Liver (tissue), 9 donors: ENCODE measurements around the gene HGFAC. TPM values are rescaled to one million over a fixed set of nuclear protein-coding genes. Genes with fewer than 3 reads are reported as not detected.

Experiments used
- DNase-seq: peaks from one replicate; pipeline ENCODE4 v3.0.0-alpha.2; 2017; ENCODE audit warnings: low spot score
- H3K27ac ChIP-seq, 2 donors: one replicate each; pipeline ENCODE4 v1.7.0; 2013; ENCODE audit warnings: inconsistent platforms in 2 of 2, low read length in 2 of 2, control low read depth in 1 of 2, low read depth in 1 of 2, mild to moderate bottlenecking in 1 of 2
- H3K27me3 ChIP-seq, 4 donors: one replicate each; pipeline versions ENCODE4 v1.6.1 to v1.7.0; 2013; ENCODE audit warnings: low read length in 3 of 4, inconsistent platforms in 1 of 4, mild to moderate bottlenecking in 1 of 4, moderate library complexity in 1 of 4; ENCODE audit not compliant: control insufficient read depth in 4 of 4, insufficient read depth in 4 of 4
- H3K36me3 ChIP-seq, 4 donors: one replicate each; pipeline versions ENCODE4 v1.6.1 to v1.7.0; 2013; ENCODE audit warnings: low read length in 3 of 4, mild to moderate bottlenecking in 3 of 4, low read depth in 1 of 4, moderate library complexity in 1 of 4; ENCODE audit not compliant: control insufficient read depth in 4 of 4, insufficient read depth in 3 of 4
- H3K4me1 ChIP-seq, 4 donors: one replicate each; pipeline versions ENCODE4 v1.6.1 to v1.7.0; 2013; ENCODE audit warnings: low read length in 3 of 4, mild to moderate bottlenecking in 3 of 4, moderate library complexity in 1 of 4; ENCODE audit not compliant: control insufficient read depth in 4 of 4, insufficient read depth in 4 of 4
- H3K4me3 ChIP-seq, 3 donors: one replicate each; pipeline versions ENCODE4 v1.6.1 to v1.7.0; 2013; ENCODE audit warnings: low read length in 3 of 3, control low read depth in 1 of 3, low read depth in 1 of 3, mild to moderate bottlenecking in 1 of 3
- H3K9ac ChIP-seq, 2 donors: one replicate each; pipeline ENCODE4 v1.7.0; 2013; ENCODE audit warnings: low read length in 2 of 2, mild to moderate bottlenecking in 2 of 2, moderate library complexity in 2 of 2, control low read depth in 1 of 2, low read depth in 1 of 2
- H3K9me3 ChIP-seq, 4 donors: one replicate each; pipeline versions ENCODE4 v1.6.1 to v1.7.0; 2013; ENCODE audit warnings: low read length in 3 of 4; ENCODE audit not compliant: control insufficient read depth in 4 of 4
- CTCF ChIP-seq: fragments of 150-350 bp; IDR thresholded peaks from 2 replicates; pipeline ENCODE4 v1.5.1; 2017; ENCODE audit warnings: improper control_type of control experiment, low read depth, low read length; ENCODE audit not compliant: missing input control
- FOXA1 ChIP-seq: IDR thresholded peaks from 2 replicates; pipeline ENCODE4 v1.6.1; 2016; ENCODE audit warnings: antibody characterized with exemption
- GABPA ChIP-seq, 2 donors: IDR thresholded peaks in 1 of 2; conservative IDR thresholded peaks in 1 of 2; 2 replicates each; pipeline ENCODE4 v1.6.1; 2016; ENCODE audit warnings: antibody characterized with exemption in 2 of 2, mild to moderate bottlenecking in 1 of 2, moderate library complexity in 1 of 2
- HNF4G ChIP-seq: IDR thresholded peaks from 2 replicates; pipeline ENCODE4 v1.6.1; 2016; ENCODE audit warnings: antibody characterized with exemption
- NR2F2 ChIP-seq: IDR thresholded peaks from 2 replicates; pipeline ENCODE4 v1.6.1; 2016; ENCODE audit warnings: antibody characterized with exemption
- RXRA ChIP-seq, 2 donors: IDR thresholded peaks; 2 replicates each; pipeline ENCODE4 v1.6.1; 2017 to 2018; ENCODE audit warnings: antibody characterized with exemption in 2 of 2, mild to moderate bottlenecking in 1 of 2
- TAF1 ChIP-seq: conservative IDR thresholded peaks from 2 replicates; pipeline ENCODE4 v1.6.1; 2016; ENCODE audit warnings: antibody characterized with exemption, mild to moderate bottlenecking
- YY1 ChIP-seq: IDR thresholded peaks from 2 replicates; pipeline ENCODE4 v1.6.1; 2016; ENCODE audit warnings: antibody characterized with exemption, mild to moderate bottlenecking
- WGBS: extraction: QIAGEN DNeasy Blood & Tissue Kit; methylation state at CpG from one replicate; pipeline ENCODE4 v1.1.7; 2013; 5-methylcytosine and 5-hydroxymethylcytosine counted together
- polyA plus RNA-seq, 2 donors: library from polyadenylated mRNA; stranded (reverse) in 1 of 2; unstranded in 1 of 2; fragments of 200-250 nt in 1 of 2; fragments of >200 nt in 1 of 2; fragmentation: Nextera tagmentation in 1 of 2; extraction: Ambion mirVana in 1 of 2; gene quantifications; one replicate each; pipeline versions ENCODE4 v1.2.1 to v1.2.3, GENCODE V29; 2013 to 2015
- total RNA-seq, 2 donors: library from RNA; depleted of rRNA; stranded (reverse); fragments of >200 nt; gene quantifications; one replicate each; pipeline ENCODE4 v1.2.3, GENCODE V29; 2014
- TF ChIP-seq, protein P1 (sequence below): IDR thresholded peaks from 2 replicates; pipeline ENCODE4 v1.6.1; 2016; ENCODE audit warnings: antibody characterized with exemption
- TF ChIP-seq, protein P2 (sequence below): IDR thresholded peaks from 2 replicates; pipeline ENCODE4 v1.6.1; 2016; ENCODE audit warnings: antibody characterized with exemption, mild to moderate bottlenecking
- donor health status: healthy.
- donor health status: healthy.
- donor health status: healthy.
- donor health status: healthy.
- donor health status: healthy.

Gene HGFAC
- total and polyA plus RNA-seq, 4 donors: 23.3 to 133 (median 82.7) TPM

- no peak for DNase-seq
- H3K36me3 ChIP-seq: peaks cover 0 to 2% (median under 1%) of the 10 kb centered on the region in 4 donors
These were observed 56.6 kb downstream of the HGFAC start for GRCh38 chr4:3498407-3498806.

More at GRCh38 chr4:3498407-3498806, 56.6 kb downstream of the HGFAC start:
- 86% methylated on average over 11 of the region's 11 CpGs for WGBS
- H3K9me3 ChIP-seq: no peaks in the 10 kb centered on the region
- H3K4me1 ChIP-seq: peaks cover 0 to 3% (median 0%) of the 10 kb centered on the region in 4 donors
- no peaks in the 10 kb centered on the region for H3K27me3 ChIP-seq
- H3K27ac ChIP-seq: no peak overlapping the region
- TF ChIP-seq GABPA (IDR thresholded peaks at IDR 0.05 in 1 of 2, conservative IDR thresholded peaks at IDR 0.05 in 1 of 2) (no peak), FOXA1 (no peak), HNF4G (no peak), TAF1 (no peak), CTCF (no peak), YY1 (no peak), RXRA (IDR thresholded peaks at IDR 0.05) (no peak), NR2F2 (no peak)
- TF ChIP-seq, protein P1, sequence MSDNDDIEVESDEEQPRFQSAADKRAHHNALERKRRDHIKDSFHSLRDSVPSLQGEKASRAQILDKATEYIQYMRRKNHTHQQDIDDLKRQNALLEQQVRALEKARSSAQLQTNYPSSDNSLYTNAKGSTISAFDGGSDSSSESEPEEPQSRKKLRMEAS: no peak
- TF ChIP-seq, protein P2, sequence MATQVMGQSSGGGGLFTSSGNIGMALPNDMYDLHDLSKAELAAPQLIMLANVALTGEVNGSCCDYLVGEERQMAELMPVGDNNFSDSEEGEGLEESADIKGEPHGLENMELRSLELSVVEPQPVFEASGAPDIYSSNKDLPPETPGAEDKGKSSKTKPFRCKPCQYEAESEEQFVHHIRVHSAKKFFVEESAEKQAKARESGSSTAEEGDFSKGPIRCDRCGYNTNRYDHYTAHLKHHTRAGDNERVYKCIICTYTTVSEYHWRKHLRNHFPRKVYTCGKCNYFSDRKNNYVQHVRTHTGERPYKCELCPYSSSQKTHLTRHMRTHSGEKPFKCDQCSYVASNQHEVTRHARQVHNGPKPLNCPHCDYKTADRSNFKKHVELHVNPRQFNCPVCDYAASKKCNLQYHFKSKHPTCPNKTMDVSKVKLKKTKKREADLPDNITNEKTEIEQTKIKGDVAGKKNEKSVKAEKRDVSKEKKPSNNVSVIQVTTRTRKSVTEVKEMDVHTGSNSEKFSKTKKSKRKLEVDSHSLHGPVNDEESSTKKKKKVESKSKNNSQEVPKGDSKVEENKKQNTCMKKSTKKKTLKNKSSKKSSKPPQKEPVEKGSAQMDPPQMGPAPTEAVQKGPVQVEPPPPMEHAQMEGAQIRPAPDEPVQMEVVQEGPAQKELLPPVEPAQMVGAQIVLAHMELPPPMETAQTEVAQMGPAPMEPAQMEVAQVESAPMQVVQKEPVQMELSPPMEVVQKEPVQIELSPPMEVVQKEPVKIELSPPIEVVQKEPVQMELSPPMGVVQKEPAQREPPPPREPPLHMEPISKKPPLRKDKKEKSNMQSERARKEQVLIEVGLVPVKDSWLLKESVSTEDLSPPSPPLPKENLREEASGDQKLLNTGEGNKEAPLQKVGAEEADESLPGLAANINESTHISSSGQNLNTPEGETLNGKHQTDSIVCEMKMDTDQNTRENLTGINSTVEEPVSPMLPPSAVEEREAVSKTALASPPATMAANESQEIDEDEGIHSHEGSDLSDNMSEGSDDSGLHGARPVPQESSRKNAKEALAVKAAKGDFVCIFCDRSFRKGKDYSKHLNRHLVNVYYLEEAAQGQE: no peak
- no peak overlapping the region for H3K4me3 ChIP-seq
- H3K9ac ChIP-seq: no peak overlapping the region

Other genes starting within 250 kb of the HGFAC start
- 1 to 10 TPM in 1 of 2 donors, under 1 TPM in 1; 0.23 to 1.2 TPM for gene MSANTD1, start 192.8 kb upstream of the HGFAC start, total RNA-seq
- gene MSANTD1, start 192.8 kb upstream of the HGFAC start, polyA plus RNA-seq: under 1 TPM in 1 of 2 donors, not detected in 1; 0.05 TPM
- gene RGS12, start 148.9 kb upstream of the HGFAC start, total RNA-seq: 10 to 100 TPM in 1 of 2 donors, 1 to 10 TPM in 1; 8.5 to 14.5 TPM
- gene RGS12, start 148.9 kb upstream of the HGFAC start, polyA plus RNA-seq: 10 to 100 TPM in 1 of 2 donors, 1 to 10 TPM in 1; 6.4 to 23.2 TPM
- gene DOK7, start 21.3 kb downstream of the HGFAC start, total RNA-seq: under 1 TPM; 0.23 to 0.84 TPM
- gene DOK7, start 21.3 kb downstream of the HGFAC start, polyA plus RNA-seq: under 1 TPM; 0.13 to 0.69 TPM
- 100 to 1,000 TPM in 1 of 2 donors, 10 to 100 TPM in 1; 46.1 to 103 TPM for gene LRPAP1, start 90.5 kb downstream of the HGFAC start, total RNA-seq
- gene LRPAP1, start 90.5 kb downstream of the HGFAC start, polyA plus RNA-seq: 100 to 1,000 TPM; 113 to 134 TPM